Activated naive CD4-positive, alpha-beta T cell treated with anti-CD3 and anti-CD28 coated beads for 36 hours (primary cell): ENCODE measurements around the gene PHF19. TPM values are rescaled to one million over a fixed set of nuclear protein-coding genes. Genes with fewer than 3 reads are reported as not detected.

Experiments used
- CTCF ChIA-PET: fragments of 350-600 bp; sonication (Branson Sonifier 250); formaldehyde crosslinking; loops from one replicate; lab custom pipeline; 2021; ENCODE audit warnings: antibody characterized with exemption; lab: Charles Lee
- DNase-seq: peaks from one replicate; pipeline ENCODE4 v3.0.0-alpha.2; 2020
- H3K27ac Mint-ChIP-seq: one replicate; pipeline ENCODE4 v1.8.0; 2021; ENCODE audit warnings: mild to moderate bottlenecking, mixed read lengths
- H3K27me3 Mint-ChIP-seq: one replicate; pipeline ENCODE4 v1.8.0; 2021; ENCODE audit warnings: low read depth, mixed read lengths
- H3K36me3 Mint-ChIP-seq: one replicate; pipeline ENCODE4 v1.8.0; 2021; ENCODE audit warnings: low read depth, mixed read lengths
- H3K4me1 Mint-ChIP-seq: one replicate; pipeline ENCODE4 v1.8.0; 2021; ENCODE audit warnings: low read depth, mixed read lengths
- H3K4me3 Mint-ChIP-seq: one replicate; pipeline ENCODE4 v1.8.0; 2021; ENCODE audit warnings: mild to moderate bottlenecking, moderate library complexity, mixed read lengths
- H3K9me3 Mint-ChIP-seq: one replicate; pipeline ENCODE4 v1.8.0; 2021; ENCODE audit warnings: mixed read lengths
- intact Hi-C: fragments of 100-400 bp; cut with micrococcal nuclease; formaldehyde crosslinking; loops from one replicate; pipeline ENCODE4 v1.15.1; 2023
- total RNA-seq, 2 experiments: library from RNA; stranded (reverse); gene quantifications; one replicate each; pipeline ENCODE4 v1.2.3, GENCODE V29; 2021

The PHF19 gene
- total RNA-seq, 2 experiments from 2014 or later, result 289 to 295 TPM

DNA sequence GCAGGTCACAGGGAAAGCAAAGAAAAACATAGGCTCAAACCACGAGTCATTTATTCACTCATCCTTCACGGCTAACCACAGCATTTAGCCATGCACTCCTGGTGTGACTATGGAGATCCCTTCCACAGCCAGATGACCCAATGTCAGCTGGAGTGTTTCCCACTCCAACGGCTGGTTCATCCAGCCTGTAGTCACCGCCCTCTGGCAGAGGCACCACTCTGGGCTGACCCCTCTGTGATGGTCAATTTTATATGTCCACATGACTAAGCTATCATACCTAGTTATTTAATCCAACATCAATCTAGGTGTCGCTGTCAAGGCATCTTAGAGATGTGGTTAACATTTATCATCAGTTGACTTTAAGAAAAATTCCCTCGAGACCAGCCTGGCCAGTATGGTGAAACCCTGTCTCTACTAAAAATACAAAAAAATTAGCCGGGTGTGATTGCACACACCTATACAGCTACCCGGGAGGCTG is 9.5 kb upstream of the PHF19 start:
- DNase-seq, result no peak
- Mint-ChIP-seq H3K36me3 (peaks cover 5% of the 10 kb centered on the region), H3K9me3 (no peaks in the 10 kb centered on the region), H3K27ac (peak overlapping the region; percentile 43), H3K4me1 (peaks cover 77% of the 10 kb centered on the region), H3K4me3 (no peak overlapping the region), H3K27me3 (no peaks in the 10 kb centered on the region)
- intact Hi-C loops, result no loop called here
- CTCF ChIA-PET, result interaction anchor here (0.8 to 1.6 kb wide), 4 partner anchors 12 to 38 kb away, joined by 3 read pairs; no protein-coding TSS in a partner anchor

DNA sequence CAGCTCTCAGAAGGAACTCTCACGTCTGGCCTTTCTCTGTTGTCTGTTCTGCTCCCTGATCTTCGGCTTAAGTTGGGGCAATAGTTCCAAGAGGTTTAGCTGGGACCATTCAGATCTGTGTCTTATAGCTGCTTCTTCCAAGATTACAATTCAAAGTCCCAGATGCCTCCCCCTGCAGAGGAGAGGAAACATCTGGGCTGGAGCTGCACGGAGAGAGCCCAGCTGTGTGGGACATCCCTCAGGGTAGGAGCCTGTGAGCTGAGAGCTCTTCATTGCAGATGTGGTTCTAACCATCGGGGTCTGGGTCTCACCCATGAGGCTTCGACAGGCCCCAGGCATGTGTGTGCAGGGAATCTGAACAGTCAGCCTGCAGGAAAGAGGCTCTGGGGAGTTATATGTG is 9.0 kb upstream of the PHF19 start:
- no peak overlapping the region for H3K4me3 Mint-ChIP-seq

DNA sequence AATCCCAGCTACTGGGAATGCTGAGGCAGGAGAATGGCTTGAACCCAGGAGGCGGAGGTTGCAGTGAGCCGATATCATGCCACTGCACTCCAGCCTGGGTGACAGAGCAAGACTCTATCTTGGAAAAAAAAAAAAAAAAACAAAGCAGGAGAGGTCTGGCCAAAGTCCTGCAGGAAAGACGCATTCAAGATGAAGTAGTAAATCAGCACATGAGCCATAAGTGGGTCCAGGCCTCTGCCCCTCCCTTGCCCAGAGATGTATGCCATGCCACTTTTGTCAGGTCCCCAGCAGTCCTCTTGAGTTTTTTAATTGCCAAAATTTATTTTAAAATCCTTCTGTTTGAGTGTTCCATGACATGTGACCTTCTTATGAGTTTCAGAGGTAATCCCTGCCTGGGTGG is 8.5 kb upstream of the PHF19 start:
- Mint-ChIP-seq H3K27me3 (no peaks in the 10 kb centered on the region), H3K4me3 (no peak overlapping the region), H3K9me3 (no peaks in the 10 kb centered on the region), H3K4me1 (peaks cover 77% of the 10 kb centered on the region), H3K27ac (no peak overlapping the region), H3K36me3 (peaks cover 5% of the 10 kb centered on the region)
- intact Hi-C loops, result no loop called here
- CTCF ChIA-PET, result interaction anchor here (1.0 to 1.1 kb wide), 3 partner anchors 9 to 40 kb away, joined by 3 to 4 read pairs (median 3); partner anchors contain the start of gene PHF19
- no peak for DNase-seq

More for the DNA sequence above, 9.0 kb upstream of the PHF19 start:
- Mint-ChIP-seq H3K36me3 (peaks cover 5% of the 10 kb centered on the region), H3K9me3 (no peaks in the 10 kb centered on the region), H3K4me1 (peaks cover 77% of the 10 kb centered on the region), H3K27me3 (no peaks in the 10 kb centered on the region), H3K27ac (peak overlapping the region; percentile 43)
- no peak for DNase-seq
- CTCF ChIA-PET, result interaction anchor here (0.8 to 1.1 kb wide), 4 partner anchors 9 to 39 kb away, joined by 3 to 4 read pairs (median 3); partner anchors contain the start of gene PHF19
- intact Hi-C loops, result no loop called here

DNA sequence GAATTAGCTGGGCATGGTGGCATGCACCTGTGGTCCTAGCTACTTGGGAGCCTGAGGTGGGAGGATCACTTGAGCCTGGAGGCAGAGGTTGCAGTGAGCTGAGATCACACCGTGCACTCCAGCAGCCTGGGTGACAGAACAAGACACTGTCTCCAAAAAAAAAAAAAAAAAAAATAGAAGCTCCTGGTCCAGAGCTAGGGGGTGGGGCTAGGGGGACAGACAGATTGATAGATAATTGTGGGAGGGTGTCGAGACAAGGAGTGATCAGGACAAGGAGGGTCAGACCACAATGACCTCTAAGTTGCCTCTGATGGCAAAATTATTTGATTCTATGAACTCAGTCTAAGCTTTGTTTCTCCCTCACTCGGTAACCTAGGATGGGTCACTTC is 6.6 kb upstream of the PHF19 start:
- Mint-ChIP-seq H3K9me3 (no peaks in the 10 kb centered on the region), H3K4me1 (peaks cover 76% of the 10 kb centered on the region), H3K4me3 (no peak overlapping the region), H3K27ac (no peak overlapping the region), H3K27me3 (no peaks in the 10 kb centered on the region), H3K36me3 (peaks cover 7% of the 10 kb centered on the region)
- intact Hi-C loops, result no loop called here
- CTCF ChIA-PET, result interaction anchor here (1.1 to 2.6 kb wide), 4 partner anchors 8 to 14 kb away, joined by 3 to 9 read pairs (median 6); no protein-coding TSS in a partner anchor
- no peak for DNase-seq

DNA sequence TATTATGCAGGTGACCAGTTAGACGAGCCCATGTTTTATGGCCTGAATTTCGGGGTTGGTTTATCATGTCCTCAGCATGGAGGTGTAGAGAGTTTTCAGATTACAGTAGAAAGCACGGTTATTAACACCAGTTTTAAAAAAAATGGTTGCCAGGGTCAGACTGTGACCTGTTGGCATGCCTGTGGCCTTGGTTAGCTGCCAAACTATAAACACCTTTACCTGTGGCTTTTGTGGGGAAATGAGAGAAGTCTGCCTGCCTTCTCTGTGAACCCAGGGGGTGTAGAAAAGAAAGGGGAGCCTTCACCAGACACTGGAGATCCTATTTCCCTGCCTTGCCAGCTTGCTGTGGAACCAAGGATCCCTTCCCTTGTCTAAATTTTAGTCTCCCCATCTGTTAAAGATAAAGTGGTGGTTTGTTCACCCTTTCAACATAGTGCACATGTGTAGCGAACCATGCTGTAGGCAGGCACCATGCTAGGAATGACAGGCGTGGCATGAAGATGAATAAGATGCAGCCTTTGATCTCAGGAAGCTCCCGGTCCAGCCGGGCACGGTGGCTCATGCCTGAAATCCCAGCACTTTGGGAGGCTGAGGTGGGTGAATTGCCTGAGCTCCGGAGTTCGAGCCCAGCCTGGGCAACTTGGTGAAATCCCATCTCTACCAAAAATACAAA is 6.1 kb upstream of the PHF19 start:
- intact Hi-C loops, result no loop called here
- Mint-ChIP-seq H3K9me3 (no peaks in the 10 kb centered on the region), H3K4me3 (no peak overlapping the region), H3K27ac (peak overlapping the region; percentile 26), H3K27me3 (no peaks in the 10 kb centered on the region), H3K4me1 (peaks cover 76% of the 10 kb centered on the region), H3K36me3 (peaks cover 9% of the 10 kb centered on the region)
- CTCF ChIA-PET, result interaction anchor here (0.6 to 2.6 kb wide), 5 partner anchors 9 to 97 kb away, joined by 3 to 9 read pairs (median 4); no protein-coding TSS in a partner anchor
- DNase-seq, result peak; percentile 33

DNA sequence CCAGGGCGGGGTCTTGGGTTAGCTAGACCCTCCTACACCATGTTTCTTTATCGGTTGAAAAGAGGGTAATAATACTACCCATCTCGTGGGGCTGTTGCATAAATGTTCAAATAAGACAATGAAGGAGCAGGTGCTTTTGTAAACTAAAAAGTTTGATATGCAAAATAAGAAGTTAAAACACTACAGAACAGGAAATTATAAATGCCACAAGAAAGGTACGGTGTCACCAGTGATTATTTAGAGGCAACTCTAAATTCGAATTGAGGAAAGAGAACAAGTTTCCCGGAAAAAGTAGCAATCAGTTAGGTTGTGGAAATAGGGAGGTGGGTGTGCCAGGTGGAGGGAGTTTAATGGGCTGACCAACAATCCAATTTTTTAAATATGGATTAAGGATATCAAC is 2.5 kb upstream of the PHF19 start:
- CTCF ChIA-PET, result interaction anchor here (0.7 to 7.1 kb wide), 8 partner anchors 9 to 55 kb away, joined by 3 to 69 read pairs (median 4); no protein-coding TSS in a partner anchor
- Mint-ChIP-seq H3K4me1 (peaks cover 76% of the 10 kb centered on the region), H3K4me3 (peak overlapping the region; percentile 87), H3K36me3 (peaks cover 35% of the 10 kb centered on the region), H3K27me3 (no peaks in the 10 kb centered on the region), H3K27ac (peak overlapping the region; percentile 97), H3K9me3 (no peaks in the 10 kb centered on the region)
- DNase-seq, result no peak
- intact Hi-C loops, result loop anchor here (5.0 kb wide), 1 partner anchor 122 kb away; no protein-coding TSS in a partner anchor

DNA sequence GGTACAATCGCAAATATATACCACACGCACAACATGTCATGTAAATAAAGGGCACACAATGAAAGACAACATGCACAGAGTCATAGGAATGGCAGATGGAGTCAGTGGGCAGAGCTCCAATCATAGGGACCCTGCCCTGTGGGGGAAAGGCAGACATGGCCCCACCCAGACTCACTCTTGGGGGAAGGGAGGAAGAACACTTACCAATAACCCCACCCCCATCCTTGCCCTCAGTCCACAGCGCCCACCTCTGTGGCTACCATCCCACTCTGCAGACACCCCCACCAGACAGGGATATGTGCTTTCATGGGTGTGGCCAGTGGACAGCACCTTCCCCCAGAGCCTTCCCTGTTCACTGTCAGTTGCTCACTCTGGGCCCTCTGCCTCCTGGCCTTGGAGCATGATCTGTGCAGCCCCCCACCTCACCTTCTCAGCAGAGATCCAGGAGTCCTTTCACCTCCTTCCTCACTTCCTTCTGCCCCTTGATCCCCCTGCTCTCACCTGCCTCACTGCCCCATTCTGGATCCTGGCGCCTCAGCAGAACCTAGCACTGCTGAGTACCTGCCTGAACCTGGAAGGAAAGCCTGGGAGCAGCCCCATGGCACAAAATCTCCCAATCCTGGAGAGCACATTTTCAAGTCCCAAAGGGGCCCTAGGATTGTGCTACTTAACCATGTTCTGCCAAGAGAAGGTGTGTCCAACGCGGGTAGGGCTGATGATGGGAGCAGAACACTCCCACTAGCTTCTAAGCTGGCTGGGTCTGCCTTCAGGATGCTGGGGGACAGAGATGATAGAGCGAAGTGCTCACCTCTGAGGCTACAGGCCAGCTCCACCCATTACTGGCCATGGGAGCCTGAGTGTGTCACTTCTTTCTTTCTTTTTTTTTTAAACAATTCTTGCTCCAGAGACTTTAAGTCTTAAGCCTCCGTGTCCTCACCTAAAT is 1.5 kb upstream of the PHF19 start:
- no peaks in the 10 kb centered on the region for H3K27me3 Mint-ChIP-seq
- peaks cover 45% of the 10 kb centered on the region for H3K36me3 Mint-ChIP-seq
- H3K4me1 Mint-ChIP-seq, result peaks cover 77% of the 10 kb centered on the region
- CTCF ChIA-PET, result interaction anchor here (0.6 to 7.1 kb wide), 11 partner anchors 13 to 56 kb away, joined by 3 to 69 read pairs (median 3); no protein-coding TSS in a partner anchor
- no peaks in the 10 kb centered on the region for H3K9me3 Mint-ChIP-seq
- intact Hi-C loops, result loop anchor here (5.0 kb wide), 1 partner anchor 121 kb away; no protein-coding TSS in a partner anchor
- DNase-seq, result peak; percentile 68
- H3K4me3 Mint-ChIP-seq, result peak overlapping the region; percentile 87
- H3K27ac Mint-ChIP-seq, result peak overlapping the region; percentile 97

DNA sequence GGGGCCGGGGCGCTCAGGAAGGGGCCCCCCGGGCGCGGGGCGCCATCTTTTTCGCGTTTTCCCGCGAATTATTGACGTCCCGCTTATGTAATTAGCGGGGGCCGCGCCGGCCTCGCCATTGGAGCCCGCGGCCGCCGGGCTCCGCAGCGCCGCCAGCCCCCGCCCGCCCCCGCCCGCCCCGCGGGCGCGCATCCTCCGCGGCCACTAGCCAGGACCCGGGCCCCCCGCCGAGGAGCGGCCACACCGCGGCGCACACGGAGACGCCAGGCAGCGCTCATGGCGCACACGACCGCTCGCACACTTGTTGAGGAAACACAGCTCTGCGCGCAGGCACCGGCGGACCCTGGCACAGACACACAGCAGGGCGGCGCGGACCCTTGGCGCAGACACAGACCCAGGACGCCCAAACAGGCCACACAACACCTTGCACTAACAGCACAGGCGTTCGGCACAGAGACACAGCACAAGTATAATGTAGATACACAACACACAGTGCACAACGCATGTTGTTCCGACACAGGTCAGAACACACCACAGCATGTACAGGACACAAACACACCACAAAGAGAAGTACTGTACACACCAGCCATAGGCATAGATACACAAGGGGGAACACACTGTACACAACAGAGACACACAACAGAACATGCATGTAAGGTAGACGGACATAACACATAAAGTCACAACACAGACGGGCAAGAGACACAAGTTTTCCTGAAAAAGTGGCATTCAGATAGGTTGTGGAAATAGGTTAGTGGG is 467 bp upstream of the PHF19 start:
- CTCF ChIA-PET, result interaction anchor here (0.8 to 7.1 kb wide), 5 partner anchors 14 to 52 kb away, joined by 3 to 69 read pairs (median 3); no protein-coding TSS in a partner anchor
- peak; percentile 85 for DNase-seq
- Mint-ChIP-seq H3K27ac (peak overlapping the region; percentile 97), H3K36me3 (peaks cover 55% of the 10 kb centered on the region), H3K27me3 (no peaks in the 10 kb centered on the region), H3K4me3 (peak overlapping the region; percentile 87), H3K9me3 (no peaks in the 10 kb centered on the region), H3K4me1 (peaks cover 78% of the 10 kb centered on the region)
- intact Hi-C loops, result loop anchor here (1.0 to 5.0 kb wide), 5 partner anchors 15 to 323 kb away; partner anchors contain the start of genes CNTRL and RAB14

DNA sequence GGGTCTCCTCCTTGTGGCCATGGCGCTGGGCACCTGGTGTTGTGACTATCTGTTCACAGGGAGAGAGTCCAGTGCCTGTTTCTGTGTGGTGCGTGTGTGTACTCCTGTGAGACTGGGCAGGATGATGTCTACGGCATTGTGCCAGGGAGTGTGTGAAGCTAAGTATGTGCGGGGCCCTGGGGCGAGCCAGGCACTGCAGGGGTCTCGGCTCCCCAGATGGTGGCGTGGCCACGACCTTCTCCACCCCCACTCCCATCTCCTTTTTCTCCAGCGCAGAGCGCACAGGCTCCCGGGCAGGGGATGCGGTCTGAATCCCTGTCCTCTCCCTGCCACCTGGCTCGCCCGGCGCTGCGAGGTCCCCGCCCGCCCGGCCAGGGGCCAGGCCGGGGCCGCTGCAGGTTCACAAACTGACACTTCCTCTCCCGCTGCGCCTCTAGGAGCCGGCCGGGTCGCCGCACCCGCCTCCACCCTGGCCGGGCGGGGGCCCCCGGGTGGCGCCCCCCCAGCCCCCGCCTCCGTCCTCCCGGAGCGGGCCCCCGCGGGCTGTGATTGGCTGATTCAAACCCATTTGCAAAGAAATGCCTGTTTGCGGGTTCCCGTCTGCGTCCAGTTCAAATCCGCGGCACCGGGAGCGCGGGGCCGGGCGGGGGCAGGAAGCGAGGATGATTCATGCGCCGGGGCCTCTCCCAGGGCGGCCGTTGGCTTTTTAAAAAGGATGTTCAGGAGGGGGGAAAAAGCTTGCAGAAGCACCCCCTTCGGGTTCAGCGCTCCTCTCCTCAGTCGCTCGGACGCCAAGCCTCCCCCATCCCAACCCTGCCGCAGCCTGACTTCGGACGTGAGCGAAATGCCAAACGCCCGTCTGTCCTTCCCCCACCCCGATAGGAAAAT is 790 bp downstream of the PHF19 start:
- H3K9me3 Mint-ChIP-seq, result no peaks in the 10 kb centered on the region
- peaks cover 66% of the 10 kb centered on the region for H3K36me3 Mint-ChIP-seq
- CTCF ChIA-PET, result interaction anchor here (0.7 to 7.1 kb wide), 2 partner anchors 10 to 15 kb away, joined by 4 to 69 read pairs; no protein-coding TSS in a partner anchor
- intact Hi-C loops, result loop anchor here (1.0 to 5.0 kb wide), 8 partner anchors 8 to 325 kb away; partner anchors contain the start of genes RAB14 and TRAF1
- peak; percentile 98 for DNase-seq
- peak overlapping the region; percentile 85 for H3K4me3 Mint-ChIP-seq
- peak overlapping the region; percentile 98 for H3K27ac Mint-ChIP-seq
- H3K4me1 Mint-ChIP-seq, result peaks cover 75% of the 10 kb centered on the region
- no peaks in the 10 kb centered on the region for H3K27me3 Mint-ChIP-seq

DNA sequence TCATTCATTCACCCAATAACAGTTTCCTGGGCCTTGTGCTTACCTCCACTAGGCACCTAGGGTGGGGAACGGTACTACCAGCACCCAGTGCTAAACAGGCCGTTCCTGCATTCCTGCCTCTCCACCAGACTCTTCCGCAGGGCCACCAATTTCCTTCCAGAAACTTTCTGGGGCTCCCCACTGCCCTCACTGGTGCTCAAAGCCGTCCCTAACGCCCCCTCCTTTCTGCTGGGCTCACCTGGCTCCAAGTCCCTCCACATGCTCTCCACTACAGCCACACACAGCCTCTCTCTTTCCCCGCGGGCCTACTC is 1.4 kb downstream of the PHF19 start:
- peaks cover 71% of the 10 kb centered on the region for H3K36me3 Mint-ChIP-seq
- peak overlapping the region; percentile 93 for H3K27ac Mint-ChIP-seq
- H3K4me3 Mint-ChIP-seq, result peak overlapping the region; percentile 85
- CTCF ChIA-PET, result interaction anchor here (7.1 kb wide), 1 partner anchor 16 kb away, joined by 69 read pairs; no protein-coding TSS in a partner anchor
- intact Hi-C loops, result loop anchor here (5.0 kb wide), 1 partner anchor 118 kb away; no protein-coding TSS in a partner anchor
- H3K27me3 Mint-ChIP-seq, result no peaks in the 10 kb centered on the region
- no peaks in the 10 kb centered on the region for H3K9me3 Mint-ChIP-seq
- H3K4me1 Mint-ChIP-seq, result peaks cover 73% of the 10 kb centered on the region
- DNase-seq, result peak; percentile 39
